ENCODE measurements around the gene OMA1.

Gene OMA1

GRCh38 chr1:58459911-58460310 is 86.6 kb downstream of the OMA1 start:
- DNase-seq (ENCODE audit: low read depth), result no peak

GRCh38 chr1:58457023-58457635 is 89.4 kb downstream of the OMA1 start:
- DNase-seq (ENCODE audit: low read depth), result no peak

GRCh38 chr1:58456470-58456869 is 90.1 kb downstream of the OMA1 start:
- DNase-seq (ENCODE audit: low read depth), result peak; percentile 59

GRCh38 chr1:58454807-58455206 is 91.7 kb downstream of the OMA1 start:
- no peak for DNase-seq (ENCODE audit: low read depth)

- no peak for DNase-seq (ENCODE audit: low read depth)
Observed at GRCh38 chr1:58454385-58454784, 92.1 kb downstream of the OMA1 start.

DNA sequence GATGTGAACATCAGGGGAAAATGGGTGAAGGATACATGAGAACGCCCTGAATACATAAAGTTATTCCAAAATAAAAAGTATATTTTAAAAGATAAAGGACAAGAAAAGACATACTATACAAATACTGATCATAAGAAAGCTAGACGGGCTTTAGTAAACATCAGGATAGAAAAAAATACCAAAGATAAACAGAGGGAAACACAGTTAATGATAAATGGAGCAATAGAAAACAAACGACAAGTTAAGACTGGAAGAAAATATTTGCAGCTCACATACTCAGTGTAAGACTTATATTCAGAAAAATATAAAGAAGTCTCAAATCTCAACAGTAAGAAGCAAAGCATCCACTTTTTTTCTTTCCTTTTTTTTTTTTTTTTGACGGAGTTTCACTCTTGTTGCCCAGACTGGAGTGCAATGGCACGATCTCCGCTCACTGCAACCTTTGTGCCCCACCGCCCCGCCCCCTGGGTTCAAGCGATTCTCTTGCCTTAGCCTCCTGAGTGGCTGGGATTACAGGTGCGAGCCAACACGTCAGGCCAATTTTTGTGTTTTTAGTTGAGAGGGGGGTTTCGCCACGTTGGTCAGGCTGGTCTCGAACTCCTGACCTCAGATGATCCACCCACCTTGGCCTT is 94.8 kb downstream of the OMA1 start:
- no peak for DNase-seq (ENCODE audit: low read depth)

DNA sequence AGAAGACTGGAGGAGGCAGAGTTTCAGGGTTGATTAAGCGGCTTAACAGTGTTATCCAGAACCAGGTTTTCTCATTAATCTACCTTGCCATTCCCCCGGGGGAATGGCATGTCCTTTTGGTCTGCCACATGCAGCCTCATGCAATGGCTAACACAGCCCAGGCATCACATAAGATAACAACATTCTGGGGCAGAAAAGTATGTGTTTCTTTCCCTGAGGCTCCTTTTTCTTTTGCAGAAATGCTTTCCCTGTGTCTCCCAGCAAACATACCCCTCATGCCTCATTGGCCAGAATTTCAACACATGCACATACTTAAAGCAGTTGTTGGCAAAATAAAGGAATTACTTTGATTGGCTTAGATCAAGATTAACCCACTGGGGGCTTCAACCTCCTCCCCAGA is 98.6 kb downstream of the OMA1 start:
- no peak for DNase-seq (ENCODE audit: low read depth)

GRCh38 chr1:58447042-58447441 is 99.5 kb downstream of the OMA1 start:
- DNase-seq (ENCODE audit: low read depth), result no peak

- DNase-seq (ENCODE audit: low read depth), result no peak
Observed at GRCh38 chr1:58446368-58446767, 100.2 kb downstream of the OMA1 start.

- peak; percentile 40 for DNase-seq (ENCODE audit: low read depth)
Observed at GRCh38 chr1:58443986-58444868, 102.3 kb downstream of the OMA1 start.

- peak; percentile 32 for DNase-seq (ENCODE audit: low read depth)
Observed at GRCh38 chr1:58442114-58442513, 104.4 kb downstream of the OMA1 start.

GRCh38 chr1:58441699-58442098 is 104.8 kb downstream of the OMA1 start:
- DNase-seq (ENCODE audit: low read depth), result peak; percentile 36

DNA sequence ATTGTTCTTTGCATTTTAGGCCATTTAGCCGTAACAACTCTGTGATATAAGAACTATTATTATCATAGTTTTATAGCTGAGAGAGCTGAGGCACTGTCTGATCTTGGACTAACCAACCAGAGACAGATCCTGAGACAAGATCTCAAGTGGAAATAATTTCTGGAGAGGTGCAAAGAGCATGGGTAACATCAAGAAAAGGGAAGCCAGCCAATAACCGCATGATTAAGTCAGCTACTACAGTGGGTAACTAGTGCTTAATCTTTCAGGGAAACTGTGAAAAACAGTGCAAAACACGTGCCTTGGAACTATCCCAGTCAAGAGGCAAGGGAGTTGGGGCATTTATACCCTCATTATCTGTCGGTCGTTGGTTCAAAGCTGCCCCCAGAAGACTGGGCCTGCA is 105.8 kb downstream of the OMA1 start:
- no peak for DNase-seq (ENCODE audit: low read depth)

GRCh38 chr1:58439946-58440345 is 106.6 kb downstream of the OMA1 start:
- DNase-seq (ENCODE audit: low read depth), result no peak

- no peak for DNase-seq (ENCODE audit: low read depth)
Observed at GRCh38 chr1:58438468-58438867, 108.1 kb downstream of the OMA1 start.

- DNase-seq (ENCODE audit: low read depth), result no peak
Observed at GRCh38 chr1:58437623-58438022, 108.9 kb downstream of the OMA1 start.

GRCh38 chr1:58436615-58437297 is 109.8 kb downstream of the OMA1 start:
- no peak for DNase-seq (ENCODE audit: low read depth)

DNA sequence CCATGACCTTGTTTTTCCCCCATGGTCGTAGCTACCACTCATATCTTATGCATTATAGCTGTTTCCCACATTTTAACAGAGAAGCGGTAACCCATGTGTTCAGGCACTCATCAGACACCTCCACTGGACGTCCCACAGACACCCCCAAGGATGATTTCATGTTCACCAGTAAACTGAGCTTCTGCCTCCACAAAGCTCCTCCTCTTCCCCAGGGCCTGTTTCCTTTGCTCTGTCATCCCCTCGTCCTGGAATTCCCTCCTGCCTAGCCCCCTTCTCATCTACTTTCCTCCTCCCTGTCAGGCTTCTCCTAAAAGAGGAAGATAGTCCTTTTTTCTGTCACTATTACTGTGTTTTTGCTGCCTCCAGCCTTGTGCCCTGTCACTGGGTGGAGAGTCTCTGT is 111.2 kb downstream of the OMA1 start:
- no peak for DNase-seq (ENCODE audit: low read depth)

- no peak for DNase-seq (ENCODE audit: low read depth)
Observed at GRCh38 chr1:58434607-58435006, 111.9 kb downstream of the OMA1 start.

GRCh38 chr1:58434181-58434580 is 112.3 kb downstream of the OMA1 start:
- no peak for DNase-seq (ENCODE audit: low read depth)

DNA sequence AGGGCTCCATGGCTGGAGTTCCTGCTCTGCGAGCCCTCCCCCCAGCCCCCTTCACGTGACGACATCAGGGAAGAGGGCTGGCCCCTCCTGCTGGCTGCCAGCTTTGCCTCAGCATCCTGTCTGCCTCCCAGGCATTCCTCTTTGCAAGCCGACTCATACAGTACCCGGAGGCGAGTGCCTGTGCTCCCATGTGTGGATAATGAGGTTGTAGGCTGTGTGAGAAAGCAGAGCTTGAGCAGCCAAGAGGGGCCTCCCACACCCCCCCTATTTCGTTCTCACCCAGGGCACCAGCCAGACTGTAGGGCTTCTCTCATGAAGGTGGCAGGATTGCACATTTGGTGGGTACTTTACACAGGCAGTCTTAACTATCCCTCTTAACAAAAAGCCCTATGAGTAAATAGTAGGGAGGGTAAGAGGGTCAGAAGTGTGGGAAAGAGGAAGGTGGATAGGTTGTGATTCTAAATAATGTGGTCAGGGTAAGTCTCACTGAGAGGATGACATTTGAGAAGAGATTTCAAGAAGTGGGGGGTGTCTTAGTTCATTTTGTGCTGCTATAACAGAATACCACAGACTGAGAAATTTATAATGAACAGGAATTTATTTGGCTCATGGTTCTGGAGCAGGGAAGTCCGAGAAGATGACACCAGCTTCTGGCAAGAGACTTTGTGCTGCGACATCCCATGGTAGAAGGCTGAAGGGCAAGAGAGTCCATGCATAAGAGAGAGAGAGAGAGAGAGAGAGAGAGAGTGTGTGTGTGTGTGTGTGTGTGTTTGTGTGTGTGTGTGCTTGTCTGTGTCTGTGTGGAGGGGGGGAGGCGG is 113.5 kb downstream of the OMA1 start:
- peak; percentile 67 for DNase-seq (ENCODE audit: low read depth)
